ENCODE measurements around the gene SRRM3.
"Not testable (repeated sequence)": the region's sequence is repeated elsewhere in the genome, so short reads cannot be mapped to it uniquely, and the experiment has no call there.

The SRRM3 gene

GRCh38 chr7:76265299-76265698, 63.6 kb downstream of the SRRM3 start:
- no peak for DNase-seq (ENCODE audit: low read depth, low spot score)

GRCh38 chr7:76267107-76267893, 65.6 kb downstream of the SRRM3 start:
- no peak for DNase-seq (ENCODE audit: low read depth, low spot score)

GRCh38 chr7:76267894-76268183, 66.1 kb downstream of the SRRM3 start:
- no peak for DNase-seq (ENCODE audit: low read depth, low spot score)

- DNase-seq (ENCODE audit: low read depth, low spot score) = no peak
These were observed 66.7 kb downstream of the SRRM3 start for GRCh38 chr7:76268376-76268775.

DNA sequence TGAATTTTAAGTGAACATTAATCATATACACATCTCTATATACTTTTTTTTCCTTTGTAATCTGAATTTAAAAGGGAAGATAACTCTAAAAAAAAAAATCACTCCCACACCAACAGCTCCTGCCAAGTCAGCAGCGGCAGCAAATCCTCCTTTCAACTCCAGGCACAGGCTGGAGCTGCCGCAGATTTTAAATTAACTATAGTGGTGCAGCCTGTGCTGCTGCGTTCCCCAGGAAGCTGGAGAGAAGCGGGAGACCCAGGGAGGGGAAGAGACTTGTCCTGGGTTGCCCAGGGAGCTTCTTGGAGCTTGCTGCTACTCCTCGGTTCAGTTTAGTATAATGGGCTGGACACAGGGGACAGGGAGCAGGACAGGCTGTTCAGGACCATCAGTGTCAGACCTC, 68.2 kb downstream of the SRRM3 start:
- DNase-seq (ENCODE audit: low read depth, low spot score) = no peak

GRCh38 chr7:76271384-76271783, 69.7 kb downstream of the SRRM3 start:
- DNase-seq (ENCODE audit: low read depth, low spot score) = not testable (repeated sequence)

DNA sequence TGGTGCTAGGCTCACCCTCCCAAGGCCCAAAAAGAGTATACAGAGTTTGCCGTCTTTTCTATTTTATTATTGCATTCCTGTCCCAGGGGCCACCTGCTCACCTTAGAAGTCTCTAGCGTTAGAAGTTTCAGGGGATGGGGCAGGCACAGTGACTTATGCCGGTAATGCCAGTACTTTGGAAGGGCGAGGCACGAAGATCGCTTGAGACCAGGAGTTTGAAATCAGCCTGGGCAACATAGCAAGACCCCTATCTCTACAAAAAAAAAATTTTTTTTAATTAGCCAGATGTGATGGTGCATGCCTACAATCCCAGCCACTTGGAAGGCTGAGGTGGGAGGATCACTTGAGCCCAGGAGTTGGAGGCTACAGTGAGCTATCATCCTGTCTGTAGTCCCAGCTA, 70.4 kb downstream of the SRRM3 start:
- no peak for DNase-seq (ENCODE audit: low read depth, low spot score)

DNA sequence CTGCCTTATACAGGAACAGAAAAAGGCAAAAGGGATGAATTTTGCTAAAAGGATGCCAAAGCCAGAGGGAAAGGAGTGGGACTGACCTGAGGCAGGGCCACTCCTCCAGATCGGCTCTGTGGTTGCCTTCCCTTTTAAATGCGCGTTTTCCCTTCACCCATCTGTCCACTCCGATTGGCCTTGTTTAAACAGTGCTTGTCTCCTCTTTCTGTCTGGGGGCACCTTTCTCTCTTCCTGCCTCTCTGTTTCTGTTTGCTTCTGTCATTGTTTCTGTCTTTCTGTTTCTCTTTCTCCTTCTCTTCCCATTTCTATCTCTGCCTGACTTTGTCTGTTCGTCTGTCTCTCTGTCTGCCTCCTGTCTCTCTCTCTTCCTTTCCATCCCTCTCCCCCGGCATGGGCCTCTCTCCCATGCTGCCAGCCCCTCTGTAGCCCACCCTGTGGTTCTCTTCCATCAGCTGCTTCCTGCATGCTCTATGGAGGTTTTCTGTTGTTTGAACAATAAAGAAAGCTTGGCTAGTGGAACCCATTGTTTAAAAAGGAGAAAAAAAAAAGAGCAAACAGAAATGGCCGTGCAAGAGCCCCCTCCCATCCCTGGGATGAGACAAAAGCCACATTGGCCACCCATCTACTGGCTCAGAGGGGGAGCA, 71.3 kb downstream of the SRRM3 start:
- DNase-seq (ENCODE audit: low read depth, low spot score) = no peak

GRCh38 chr7:76273503-76273902, 71.8 kb downstream of the SRRM3 start:
- no peak for DNase-seq (ENCODE audit: low read depth, low spot score)

DNA sequence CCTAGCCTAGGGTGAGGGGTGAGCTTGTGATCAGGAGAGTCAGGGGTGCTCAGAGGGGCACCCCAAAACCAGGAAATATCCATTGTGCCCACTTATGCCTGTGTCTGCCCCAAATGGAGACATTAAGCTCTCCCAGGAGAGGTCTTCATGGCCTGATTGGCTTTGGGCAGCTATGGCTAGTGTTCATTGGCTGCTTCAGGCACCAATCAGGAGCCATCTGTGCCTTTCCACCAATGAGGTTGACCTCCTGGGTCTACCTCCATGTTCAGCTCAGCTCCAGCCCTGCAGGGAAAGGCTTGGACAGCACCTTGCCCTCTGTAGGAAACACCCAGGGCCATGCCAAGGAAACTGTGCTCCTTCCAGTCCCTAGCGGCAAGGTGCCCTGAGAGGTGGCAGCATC, 76.8 kb downstream of the SRRM3 start:
- DNase-seq (ENCODE audit: low read depth, low spot score) = no peak

- DNase-seq (ENCODE audit: low read depth, low spot score) = no peak
These were observed 78.7 kb downstream of the SRRM3 start for GRCh38 chr7:76280408-76280807.

GRCh38 chr7:76281006-76281705, 79.5 kb downstream of the SRRM3 start:
- no peak for DNase-seq (ENCODE audit: low read depth, low spot score)

- DNase-seq (ENCODE audit: low read depth, low spot score) = no peak
These were observed 80.1 kb downstream of the SRRM3 start for GRCh38 chr7:76281706-76282343.

- DNase-seq (ENCODE audit: low read depth, low spot score) = no peak
These were observed 80.9 kb downstream of the SRRM3 start for GRCh38 chr7:76282344-76283253.

DNA sequence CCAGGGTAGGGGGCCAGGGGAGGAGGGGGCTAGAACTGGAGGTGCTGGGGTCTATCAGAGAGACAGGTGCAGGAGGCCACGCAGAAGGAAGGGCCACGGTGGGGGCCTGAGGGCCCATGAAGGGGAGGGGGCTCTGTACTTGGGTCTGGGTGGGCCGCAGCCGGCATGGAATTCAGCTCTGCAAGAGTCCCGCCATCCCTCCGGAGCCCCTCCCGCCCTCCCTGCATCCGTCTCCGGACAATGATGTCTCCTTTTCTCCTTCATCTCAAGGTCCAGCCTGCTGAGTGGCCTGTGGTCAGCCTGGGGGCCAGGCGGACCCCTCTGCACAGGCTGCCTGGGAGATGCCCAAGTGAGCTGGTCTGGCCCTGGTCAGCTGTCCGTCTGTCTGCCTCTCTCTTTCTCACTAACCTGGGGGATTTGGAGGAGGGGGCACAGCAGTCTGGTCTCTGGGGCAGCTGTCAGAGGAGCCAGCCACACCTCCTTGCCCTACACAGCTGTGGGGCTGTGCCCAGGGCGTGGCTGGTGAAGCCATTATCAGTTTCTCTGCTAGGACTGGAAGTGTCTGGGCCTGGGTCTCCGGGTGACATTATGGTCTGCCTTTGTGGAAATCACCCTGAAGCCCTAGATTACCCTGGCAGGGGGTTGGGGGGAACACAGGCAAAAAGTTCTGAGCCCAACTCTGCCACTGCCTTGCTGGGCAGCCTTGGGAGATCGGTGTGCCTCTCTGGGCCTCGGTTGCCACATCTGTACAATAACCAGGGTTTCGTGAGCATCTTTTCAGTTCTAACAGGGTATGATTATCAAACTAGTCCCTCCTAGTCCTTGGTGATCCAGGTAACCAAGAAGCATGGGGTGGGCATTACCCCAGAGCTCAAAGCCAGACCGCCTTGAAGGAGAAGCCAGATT, 81.8 kb downstream of the SRRM3 start:
- DNase-seq (ENCODE audit: low read depth, low spot score) = no peak

DNA sequence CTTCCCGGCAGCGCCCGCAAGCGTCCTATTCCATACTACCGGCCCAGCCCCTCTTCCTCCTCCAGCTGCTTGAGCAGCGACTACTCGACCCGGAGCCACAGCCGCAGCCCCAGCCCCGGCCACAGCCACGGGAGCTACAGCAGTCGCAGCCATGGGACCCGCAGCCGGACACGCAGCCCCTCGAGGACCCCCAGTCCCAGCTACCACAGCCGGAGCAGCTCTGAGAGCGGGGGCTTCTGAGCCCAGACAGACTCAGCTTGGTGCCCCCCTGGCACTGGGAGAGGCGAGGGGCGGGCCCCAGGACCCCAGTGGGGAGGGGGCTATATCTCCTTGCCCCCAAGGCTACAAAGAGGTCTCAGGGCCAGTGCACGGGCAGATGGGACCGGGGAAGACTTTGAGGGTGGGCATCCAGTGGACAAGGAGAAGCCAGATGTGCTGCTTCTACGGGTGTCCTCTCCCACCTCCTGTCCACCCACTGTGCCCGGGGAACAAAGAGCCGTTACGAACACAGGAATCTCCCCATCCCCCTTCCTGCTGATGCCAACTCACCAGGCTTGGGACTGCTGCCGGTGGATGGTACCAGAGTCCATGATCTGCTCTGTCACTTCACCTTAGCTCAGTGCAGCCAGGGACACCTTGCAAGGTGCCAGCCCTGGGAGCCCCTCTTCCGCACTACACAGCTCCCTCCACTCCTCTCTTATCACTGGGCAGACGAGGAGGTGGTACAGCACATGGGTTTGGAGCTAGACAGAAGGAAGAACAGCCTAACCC, 84.1 kb downstream of the SRRM3 start:
- no peak for DNase-seq (ENCODE audit: low read depth, low spot score)

DNA sequence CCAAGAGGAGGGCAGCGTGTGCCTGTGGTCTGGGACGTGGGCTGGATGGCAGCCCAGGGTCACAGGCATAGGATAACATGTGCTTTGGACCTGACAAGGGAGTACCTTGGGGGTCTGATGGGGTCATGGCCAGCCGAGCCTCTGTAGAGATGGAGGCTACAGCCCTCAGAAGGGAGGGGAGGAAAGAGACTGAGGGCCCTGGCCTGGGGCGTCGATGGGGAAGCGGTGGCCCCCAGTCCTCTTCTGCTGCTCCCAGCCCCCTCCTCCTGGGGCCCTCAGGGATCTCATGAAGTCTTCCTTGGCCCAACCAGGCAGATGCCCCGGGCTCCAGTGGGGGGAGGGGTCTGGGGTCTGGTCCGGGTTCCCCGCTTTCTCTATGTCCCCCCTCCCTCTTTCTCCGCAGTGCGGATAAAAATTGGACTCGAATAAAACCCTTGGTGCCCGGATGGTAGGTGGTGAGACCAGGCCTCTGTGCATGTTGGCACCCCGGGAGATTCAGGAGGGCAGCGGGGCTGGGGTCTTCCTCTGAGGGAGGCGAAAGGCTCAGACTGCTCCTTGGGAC, 85.2 kb downstream of the SRRM3 start:
- no peak for DNase-seq (ENCODE audit: low read depth, low spot score)

DNA sequence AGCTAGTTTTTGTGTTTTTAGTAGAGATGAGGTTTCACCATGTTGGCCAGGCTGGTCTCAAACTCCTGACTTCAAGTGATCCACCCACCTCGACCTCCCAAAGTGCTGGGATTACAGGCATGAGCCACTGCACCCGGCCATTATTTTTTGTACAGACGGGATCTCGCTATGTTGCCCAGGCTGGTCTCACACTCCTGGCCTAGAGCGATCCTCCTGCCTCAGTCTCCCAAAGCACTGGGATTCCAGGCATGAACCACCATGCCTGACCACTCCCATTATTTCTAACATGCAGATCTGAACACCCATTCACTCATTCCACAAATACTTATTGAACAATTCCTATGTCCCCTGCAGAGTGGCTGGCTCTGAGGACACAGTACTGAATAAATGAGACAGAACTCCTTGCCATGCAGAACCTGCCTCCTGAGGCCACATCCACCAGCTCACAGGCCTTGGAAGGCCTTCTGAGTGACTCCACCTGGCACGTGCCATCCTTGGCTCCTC, 89.2 kb downstream of the SRRM3 start:
- not testable (repeated sequence) for DNase-seq (ENCODE audit: low read depth, low spot score)
